GM21737 (cell line): Measurements from ENCODE around the gene TOP1.
"Not testable (repeated sequence)": the region's sequence is repeated elsewhere in the genome, so short reads cannot be mapped to it uniquely, and the experiment has no call there.

Experiments used
- ATAC-seq: cut with Tn5 transposase; IDR thresholded peaks from one replicate; pipeline ENCODE4 v1.9.1; 2021; ENCODE audit warnings: mild to moderate bottlenecking, moderate library complexity; ENCODE audit not compliant: unreplicated experiment

The TOP1 gene

DNA sequence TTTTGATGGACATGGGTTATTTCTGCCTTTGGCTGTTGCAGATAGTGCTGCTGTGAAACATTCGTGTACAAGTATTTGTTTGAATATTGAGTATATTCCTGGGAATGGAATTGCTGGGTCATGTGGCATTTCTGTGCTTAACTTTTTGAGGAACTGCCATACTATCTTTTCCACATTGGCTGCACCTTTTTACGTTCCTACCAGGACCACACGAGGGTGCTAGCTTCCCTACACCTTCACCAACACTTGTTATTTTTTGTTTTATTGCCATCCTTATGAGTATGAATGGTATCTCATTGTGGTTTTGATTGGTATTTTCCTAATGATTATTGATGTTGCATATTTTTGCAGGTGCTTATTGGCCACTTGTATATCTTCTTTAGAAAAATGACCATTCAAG is 60.9 kb downstream of the TOP1 start:
- ATAC-seq = no peak

DNA sequence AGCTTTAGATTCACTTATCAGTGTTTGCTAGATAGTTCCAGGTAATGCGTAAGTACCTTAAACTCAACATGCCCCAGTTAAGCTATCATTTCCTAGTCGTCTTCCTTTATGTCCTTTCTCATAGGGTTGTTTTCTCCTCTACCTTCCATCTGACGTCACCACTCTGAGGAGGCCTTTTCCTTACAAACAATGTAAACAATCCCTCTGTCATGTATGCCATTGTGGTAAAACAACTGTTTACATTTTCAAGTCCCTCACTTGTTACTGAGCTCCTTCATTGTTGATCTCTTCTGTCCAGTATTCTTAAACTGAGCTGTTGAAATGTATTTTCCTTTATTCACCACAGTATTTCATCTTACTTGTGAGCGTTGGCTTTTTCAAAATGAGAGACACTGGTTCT is 63.3 kb downstream of the TOP1 start:
- ATAC-seq = no peak

DNA sequence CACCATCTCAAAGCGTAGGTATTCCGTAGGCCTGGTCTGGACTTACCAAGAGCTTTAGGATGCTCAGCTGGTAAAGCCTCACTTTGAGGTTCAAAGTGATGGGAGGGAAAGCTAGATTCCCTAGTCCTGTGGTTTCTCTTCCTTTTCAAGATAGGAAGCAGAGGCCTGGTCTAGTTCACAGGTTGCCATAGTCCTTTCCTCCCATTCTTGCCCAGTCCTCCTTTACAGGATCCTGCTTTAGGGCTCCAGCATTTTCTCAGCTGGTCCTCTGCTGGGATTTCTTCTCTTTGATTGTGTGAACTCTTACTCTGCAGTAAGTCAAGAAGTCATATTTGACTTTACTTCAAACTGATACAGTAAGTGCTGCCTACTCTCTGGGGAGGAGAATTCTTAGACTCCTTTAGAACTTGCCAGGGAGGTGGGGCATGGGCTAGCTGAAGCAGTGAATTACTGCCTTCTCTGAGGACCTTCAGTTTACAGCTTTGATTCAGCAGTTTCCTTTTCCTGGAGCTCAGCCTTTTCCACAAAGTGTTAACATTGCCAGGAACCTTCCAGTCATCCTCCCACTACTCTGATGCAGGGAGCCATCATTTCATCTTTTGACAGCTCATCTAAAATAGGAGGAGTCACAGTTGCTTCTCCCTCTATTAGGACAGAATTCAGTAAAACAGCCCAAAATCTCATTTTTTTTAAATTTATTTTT is 65.9 kb downstream of the TOP1 start:
- no peak for ATAC-seq

GRCh38 chr20:41095110-41095969 is 66.7 kb downstream of the TOP1 start:
- no peak for ATAC-seq

GRCh38 chr20:41098703-41099250 is 70.2 kb downstream of the TOP1 start:
- ATAC-seq = no peak

DNA sequence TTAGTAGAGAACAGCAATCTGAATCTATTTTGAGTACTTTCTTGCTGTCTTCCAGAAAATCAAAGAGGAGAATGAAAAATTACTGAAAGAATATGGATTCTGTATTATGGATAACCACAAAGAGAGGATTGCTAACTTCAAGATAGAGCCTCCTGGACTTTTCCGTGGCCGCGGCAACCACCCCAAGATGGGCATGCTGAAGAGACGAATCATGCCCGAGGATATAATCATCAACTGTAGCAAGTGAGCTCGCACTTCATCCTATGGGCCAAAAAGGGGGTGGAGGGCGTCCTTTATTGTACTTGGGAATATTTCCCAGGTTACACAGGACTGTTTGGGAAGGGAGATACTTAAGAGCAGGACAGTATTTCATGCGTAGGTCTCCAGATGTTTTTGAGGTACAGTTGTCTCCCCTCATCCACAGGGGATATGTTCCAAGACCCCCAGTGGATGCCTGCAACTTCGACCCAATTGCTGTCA is 71.4 kb downstream of the TOP1 start:
- ATAC-seq = no peak

DNA sequence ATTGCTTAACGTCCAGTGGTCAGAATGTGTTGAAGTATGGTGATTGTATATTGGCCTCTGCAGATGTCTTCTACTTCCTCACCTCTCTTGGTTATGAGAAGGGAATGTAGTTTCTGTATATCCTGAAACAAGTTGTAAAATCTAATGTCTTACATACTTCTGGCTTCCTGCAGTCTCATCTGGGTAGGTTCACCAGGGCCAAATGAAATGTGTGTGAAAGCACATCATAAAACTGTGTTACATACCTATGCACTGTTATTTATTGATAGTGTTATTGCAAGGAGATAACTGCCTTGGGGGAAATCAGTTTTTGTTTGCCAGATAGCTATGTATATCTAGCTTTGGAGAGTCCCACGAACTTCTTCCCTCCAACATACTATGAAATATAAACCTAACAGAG is 73.0 kb downstream of the TOP1 start:
- ATAC-seq = no peak

- ATAC-seq = no peak
Observed at GRCh38 chr20:41108531-41108930, 79.9 kb downstream of the TOP1 start.

GRCh38 chr20:41110012-41110411 is 81.4 kb downstream of the TOP1 start:
- ATAC-seq = no peak

DNA sequence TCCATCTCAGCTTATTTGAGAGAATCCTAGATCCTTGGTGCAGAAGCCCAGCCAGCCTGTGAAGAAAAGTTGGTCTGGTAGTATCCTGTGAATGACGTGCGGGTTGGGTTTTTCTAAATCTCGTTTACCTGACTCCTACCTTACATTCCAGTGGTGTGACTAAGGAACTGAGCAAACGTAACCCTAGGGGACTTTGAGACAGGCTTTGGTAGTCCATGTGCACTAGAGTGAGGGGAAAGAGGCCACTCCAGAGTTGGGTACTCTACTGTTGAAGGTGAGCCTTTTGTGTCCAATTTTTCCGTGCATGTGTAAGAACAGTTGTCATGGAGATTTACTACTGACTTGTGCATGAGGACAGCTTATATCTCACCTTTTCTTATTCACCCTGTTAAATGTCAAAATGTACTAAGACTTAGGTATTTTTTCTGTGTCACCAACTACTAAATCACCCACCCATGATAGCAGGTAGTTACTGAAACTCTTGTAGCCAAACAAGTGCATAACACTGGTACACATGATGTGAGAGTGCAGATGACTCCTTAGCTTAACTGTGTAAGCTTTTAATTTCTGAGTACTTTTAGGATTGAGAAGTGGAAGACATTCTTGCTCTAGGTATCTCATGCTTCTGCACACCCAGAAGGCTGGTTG is 82.4 kb downstream of the TOP1 start:
- no peak for ATAC-seq

DNA sequence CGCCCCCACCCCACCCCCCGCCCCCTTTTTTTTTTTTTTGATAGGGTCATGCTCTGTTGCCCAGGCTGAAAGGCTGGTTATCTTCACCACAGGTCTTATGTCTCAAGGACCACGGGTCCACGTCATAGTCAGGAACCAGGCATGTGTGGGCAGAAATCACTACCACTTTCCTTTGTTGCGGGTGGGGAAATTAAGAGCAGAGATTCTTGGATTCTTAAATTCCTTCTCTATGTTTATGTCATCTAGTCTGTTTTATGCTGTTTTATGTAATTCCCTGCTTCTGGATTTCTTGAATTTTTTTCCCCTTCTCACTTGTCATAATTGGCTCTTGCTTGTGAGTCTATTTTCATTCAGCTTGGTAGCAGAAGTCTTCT is 82.9 kb downstream of the TOP1 start:
- no peak for ATAC-seq

DNA sequence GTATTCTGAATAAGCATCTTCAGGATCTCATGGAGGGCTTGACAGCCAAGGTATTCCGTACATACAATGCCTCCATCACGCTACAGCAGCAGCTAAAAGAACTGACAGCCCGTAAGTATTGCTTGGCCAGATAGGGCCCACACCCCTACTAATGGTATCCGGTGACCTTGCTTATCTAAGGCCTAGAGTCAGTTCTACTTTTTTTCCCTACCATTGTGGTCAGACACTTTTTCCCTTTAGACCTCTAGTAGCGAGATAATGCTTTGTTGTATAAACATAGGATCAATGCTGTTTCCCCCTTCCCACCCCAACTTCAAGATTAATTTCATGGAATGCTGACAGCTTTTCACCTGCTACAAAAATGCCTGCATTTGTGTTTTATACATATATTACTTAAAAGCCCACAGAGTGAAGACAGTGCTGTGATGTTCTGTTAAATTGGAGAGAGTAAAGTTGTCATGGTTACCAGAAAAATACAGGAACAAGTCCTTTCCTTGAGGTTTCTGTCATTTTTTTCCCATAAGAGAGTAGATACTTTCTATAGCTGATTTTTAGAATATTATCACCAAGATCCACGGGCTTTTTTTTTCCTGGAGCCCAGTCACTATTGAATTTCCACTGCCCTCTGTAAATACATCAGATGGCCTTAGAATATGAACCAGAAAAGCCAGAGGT is 87.8 kb downstream of the TOP1 start:
- no peak for ATAC-seq

DNA sequence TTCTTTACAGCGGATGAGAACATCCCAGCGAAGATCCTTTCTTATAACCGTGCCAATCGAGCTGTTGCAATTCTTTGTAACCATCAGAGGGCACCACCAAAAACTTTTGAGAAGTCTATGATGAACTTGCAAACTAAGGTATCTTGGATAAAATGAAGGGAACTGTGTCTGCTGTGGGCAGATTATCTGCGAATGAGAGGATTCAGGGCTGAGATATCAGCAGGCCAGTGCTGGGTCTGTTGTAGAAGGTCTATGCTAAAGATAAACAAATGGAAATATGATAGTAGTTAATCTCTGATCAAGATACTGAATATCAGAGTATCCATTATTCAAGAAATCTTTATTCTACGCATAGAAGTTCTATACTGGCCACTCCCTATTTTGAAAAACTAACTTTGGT is 89.5 kb downstream of the TOP1 start:
- not testable (repeated sequence) for ATAC-seq

DNA sequence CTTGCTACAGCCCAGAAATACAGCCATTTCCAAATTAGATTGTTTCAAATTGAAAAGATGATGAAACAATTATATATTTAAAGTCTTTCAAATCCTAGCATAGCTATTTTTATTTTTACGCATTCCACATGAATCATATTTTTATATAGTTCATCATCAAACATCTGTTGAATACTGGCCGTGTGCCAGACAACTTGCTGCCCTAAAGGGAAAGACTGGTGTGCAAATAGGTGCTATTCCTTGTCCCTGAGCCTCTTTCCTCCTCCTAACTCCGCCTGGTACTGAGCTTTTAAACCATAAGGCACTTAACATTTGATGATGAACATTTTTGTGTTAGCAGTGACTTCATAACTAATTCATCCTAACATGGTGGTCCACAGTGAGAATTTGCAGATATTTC is 90.0 kb downstream of the TOP1 start:
- ATAC-seq = no peak

- no peak for ATAC-seq
Observed at GRCh38 chr20:41119614-41120561, 91.3 kb downstream of the TOP1 start.

DNA sequence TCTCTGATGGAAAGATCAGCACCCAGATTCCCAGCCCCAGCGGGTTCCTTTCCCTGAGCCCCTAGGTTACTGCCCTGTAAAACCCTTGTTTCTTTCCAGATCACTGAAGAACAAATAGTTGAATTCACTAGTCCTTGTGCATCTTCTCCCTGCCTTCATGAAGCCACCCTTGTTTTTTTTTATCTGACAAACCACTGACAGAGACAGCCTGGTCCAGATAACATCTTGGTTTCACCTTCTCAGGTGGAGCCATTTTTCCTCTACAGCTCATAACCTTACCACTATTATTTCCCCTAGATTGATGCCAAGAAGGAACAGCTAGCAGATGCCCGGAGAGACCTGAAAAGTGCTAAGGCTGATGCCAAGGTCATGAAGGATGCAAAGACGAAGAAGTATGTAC is 92.8 kb downstream of the TOP1 start:
- ATAC-seq = no peak

DNA sequence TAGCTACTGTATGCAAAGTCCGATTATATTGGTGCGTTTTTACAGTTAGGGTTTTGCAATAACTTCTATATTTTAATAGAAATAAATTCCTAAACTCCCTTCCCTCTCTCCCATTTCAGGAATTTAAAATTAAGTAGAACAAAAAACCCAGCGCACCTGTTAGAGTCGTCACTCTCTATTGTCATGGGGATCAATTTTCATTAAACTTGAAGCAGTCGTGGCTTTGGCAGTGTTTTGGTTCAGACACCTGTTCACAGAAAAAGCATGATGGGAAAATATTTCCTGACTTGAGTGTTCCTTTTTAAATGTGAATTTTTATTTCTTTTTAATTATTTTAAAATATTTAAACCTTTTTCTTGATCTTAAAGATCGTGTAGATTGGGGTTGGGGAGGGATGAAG is 95.0 kb downstream of the TOP1 start:
- ATAC-seq = no peak

GRCh38 chr20:41124451-41125094 is 96.0 kb downstream of the TOP1 start:
- no peak for ATAC-seq
